Measurements from ENCODE around the gene ERBB4. TPM values are rescaled to one million over a fixed set of nuclear protein-coding genes. Genes with fewer than 3 reads are reported as not detected.

ERBB4 gene
- total and polyA plus RNA-seq, 10 of the 15 experiments (the other 5 are each of a cell fraction or from before 2014, with no cell fraction given): under 0.01 to 0.23 (median 0.01) TPM; not detected in 4

- Histone ChIP-seq H3K9ac (ENCODE audit: control insufficient read depth, insufficient read depth, low read length) (no peak overlapping the region), H4K20me1 (ENCODE audit: control insufficient read depth, insufficient read depth) (no peaks in the 10 kb centered on the region), H3K4me2 (ENCODE audit: control insufficient read depth, insufficient read depth) (no peak overlapping the region), H3K36me3 (ENCODE audit: control insufficient read depth in 2 of 2, insufficient read depth in 2 of 2, low read length in 1 of 2) (no peaks in the 10 kb centered on the region), H3K27ac (ENCODE audit: control insufficient read depth, insufficient read depth) (no peak overlapping the region), H3K27me3 (replicated peaks in 1 of 2; ENCODE audit: control insufficient read depth in 2 of 2, insufficient read depth in 2 of 2, low read length in 1 of 2) (peaks cover 17 to 18% of the 10 kb centered on the region in 2 experiments), H2AFZ (ENCODE audit: control insufficient read depth, low read depth, low read length) (no peak overlapping the region), H3K4me3 (no peak overlapping the region), H3K4me1 (ENCODE audit: control insufficient read depth, insufficient read depth, low read length) (no peaks in the 10 kb centered on the region), H3K9me3 (replicated peaks; ENCODE audit: control insufficient read depth, insufficient read depth, low read length) (no peaks in the 10 kb centered on the region), H3K79me2 (ENCODE audit: control insufficient read depth, insufficient read depth, low read length) (no peaks in the 10 kb centered on the region)
- SMC1A ChIA-PET (ENCODE audit: uncharacterized antibody, unreplicated experiment): interaction anchor here (0.5 to 0.9 kb wide), 2 partner anchors 169 to 285 kb away, joined by 3 read pairs; no protein-coding TSS in a partner anchor
- DNase-seq (ENCODE audit: low read depth, low spot score) (no peak), ATAC-seq (no peak), FAIRE-seq (no peak)
- no peak for TF ChIP-seq CEBPZ (IDR thresholded peaks at IDR 0.05; ENCODE audit: low read depth, low read length)
- no peak for TF ChIP-seq ZNF217 (IDR thresholded peaks at IDR 0.05)
- no peak for TF ChIP-seq BHLHE40 (IDR thresholded peaks at IDR 0.05; ENCODE audit: borderline replicate concordance in 1 of 2, low read depth in 2 of 2, low read length in 1 of 2)
- TF ChIP-seq BMI1 (IDR thresholded peaks at IDR 0.05; ENCODE audit: borderline replicate concordance): no peak
- no peak for TF ChIP-seq MTA3 (IDR thresholded peaks at IDR 0.05; ENCODE audit: borderline replicate concordance, low read length)
- no peak for TF ChIP-seq SUZ12 (IDR thresholded peaks at IDR 0.05; ENCODE audit: unreplicated experiment)
- TF ChIP-seq NRF1 (conservative IDR thresholded peaks at IDR 0.05; ENCODE audit: low read depth, low read length): no peak
- no peak for TF ChIP-seq CBFB (IDR thresholded peaks at IDR 0.05; ENCODE audit: low read depth)
- no peak for TF ChIP-seq PML (IDR thresholded peaks at IDR 0.05; ENCODE audit: low read length)
- CTCF ChIA-PET: no interaction called here
- WGBS (ENCODE audit: insufficient coverage, insufficient replicate concordance, low lambda C conversion rate, missing lambda C conversion rate): 51% methylated on average over 2 of the region's 2 CpGs
- intact Hi-C loops (cut with micrococcal nuclease; ENCODE audit: unreplicated experiment) (no loop called here), in situ Hi-C loops (cut with MboI) (no loop called here)
- POLR2A ChIA-PET: no interaction called here
- RAD21 ChIA-PET (ENCODE audit: unreplicated experiment): no interaction called here
- no TSS peak for BruUV-seq (replicated peaks)
These were observed 4.3 kb downstream of the ERBB4 start for GRCh38 chr2:212534336-212534735.
